Astrocyte (in vitro differentiated cells and primary cell): Measurements from ENCODE around the gene TMPRSS12.

Experiments
- EZH2 ChIP-seq: IDR thresholded peaks from 2 replicates; pipeline ENCODE4 v1.6.1; 2012; ENCODE audit warnings: mild to moderate bottlenecking, low read length, inconsistent platforms; ENCODE audit not compliant: insufficient read depth
- TF ChIP-seq, protein P1 (sequence below): IDR thresholded peaks from 2 replicates; pipeline ENCODE4 v1.5.1; 2011; ENCODE audit warnings: low read depth, mild to moderate bottlenecking, inconsistent platforms, low read length, moderate library complexity; ENCODE audit not compliant: insufficient read depth

DNA sequence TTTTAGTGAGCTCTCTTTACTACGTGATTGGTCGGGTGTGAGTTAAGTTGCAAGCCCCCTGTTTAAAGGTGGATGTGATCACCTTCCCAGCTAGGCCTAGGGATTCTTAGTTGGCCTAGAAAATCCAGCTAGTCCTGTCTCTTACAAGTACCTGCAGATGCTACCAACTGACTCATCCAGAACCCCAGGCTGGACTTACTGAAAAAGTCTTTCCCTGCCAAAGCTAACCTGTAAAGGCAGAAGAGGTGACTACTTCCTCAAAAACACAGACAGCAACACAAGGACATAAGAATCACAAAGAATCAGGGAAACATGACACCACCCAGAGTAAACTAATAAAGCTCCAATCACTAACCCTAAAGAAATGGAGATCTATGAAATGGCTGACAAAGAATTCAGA, 70.5 kb downstream of the TMPRSS12 start:
- no peak for TF ChIP-seq EZH2
- TF ChIP-seq, protein P1, sequence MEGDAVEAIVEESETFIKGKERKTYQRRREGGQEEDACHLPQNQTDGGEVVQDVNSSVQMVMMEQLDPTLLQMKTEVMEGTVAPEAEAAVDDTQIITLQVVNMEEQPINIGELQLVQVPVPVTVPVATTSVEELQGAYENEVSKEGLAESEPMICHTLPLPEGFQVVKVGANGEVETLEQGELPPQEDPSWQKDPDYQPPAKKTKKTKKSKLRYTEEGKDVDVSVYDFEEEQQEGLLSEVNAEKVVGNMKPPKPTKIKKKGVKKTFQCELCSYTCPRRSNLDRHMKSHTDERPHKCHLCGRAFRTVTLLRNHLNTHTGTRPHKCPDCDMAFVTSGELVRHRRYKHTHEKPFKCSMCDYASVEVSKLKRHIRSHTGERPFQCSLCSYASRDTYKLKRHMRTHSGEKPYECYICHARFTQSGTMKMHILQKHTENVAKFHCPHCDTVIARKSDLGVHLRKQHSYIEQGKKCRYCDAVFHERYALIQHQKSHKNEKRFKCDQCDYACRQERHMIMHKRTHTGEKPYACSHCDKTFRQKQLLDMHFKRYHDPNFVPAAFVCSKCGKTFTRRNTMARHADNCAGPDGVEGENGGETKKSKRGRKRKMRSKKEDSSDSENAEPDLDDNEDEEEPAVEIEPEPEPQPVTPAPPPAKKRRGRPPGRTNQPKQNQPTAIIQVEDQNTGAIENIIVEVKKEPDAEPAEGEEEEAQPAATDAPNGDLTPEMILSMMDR, result no peak
